GM21723 (cell line): ENCODE measurements around the gene MTARC1.

Experiments
- ATAC-seq: cut with Tn5 transposase; IDR thresholded peaks from one replicate; pipeline ENCODE4 v1.9.1; 2021; ENCODE audit warnings: mild to moderate bottlenecking, moderate library complexity; ENCODE audit not compliant: unreplicated experiment

MTARC1 gene

DNA sequence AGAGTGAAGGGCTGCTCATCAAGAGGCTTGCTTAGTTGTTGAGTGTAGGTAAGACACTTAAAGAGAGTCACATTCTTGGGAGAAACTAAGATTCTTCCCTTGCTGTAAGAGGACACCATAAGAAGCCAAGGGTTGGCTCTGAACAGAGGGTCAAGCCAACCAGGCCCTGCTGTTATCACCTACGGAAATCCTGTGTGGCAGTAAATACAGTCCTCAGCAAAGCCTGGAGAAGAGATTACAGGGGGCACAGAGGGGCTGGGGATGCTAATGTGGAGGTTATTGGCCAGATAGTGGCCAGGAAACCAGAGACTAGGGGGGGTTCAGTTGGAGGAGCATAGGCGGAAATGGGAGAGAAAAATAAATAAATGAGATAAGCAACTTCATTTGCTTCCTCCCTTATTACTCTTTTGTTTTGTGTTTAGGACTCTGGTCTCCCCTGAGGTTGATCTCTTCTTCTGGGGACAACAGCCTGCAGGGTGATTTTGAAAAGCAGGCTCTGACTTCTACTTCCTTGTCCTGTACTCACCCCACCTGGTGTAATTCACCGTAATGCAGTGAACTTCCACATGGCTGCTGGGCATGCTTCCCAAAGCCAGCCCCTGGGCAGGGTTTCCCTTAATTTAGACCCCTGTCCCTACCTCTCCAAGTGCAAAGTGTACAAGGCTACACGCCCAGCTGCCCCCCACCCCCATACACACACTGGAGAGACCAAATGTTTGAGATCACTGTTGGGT, 40.9 kb downstream of the MTARC1 start:
- ATAC-seq = no peak

DNA sequence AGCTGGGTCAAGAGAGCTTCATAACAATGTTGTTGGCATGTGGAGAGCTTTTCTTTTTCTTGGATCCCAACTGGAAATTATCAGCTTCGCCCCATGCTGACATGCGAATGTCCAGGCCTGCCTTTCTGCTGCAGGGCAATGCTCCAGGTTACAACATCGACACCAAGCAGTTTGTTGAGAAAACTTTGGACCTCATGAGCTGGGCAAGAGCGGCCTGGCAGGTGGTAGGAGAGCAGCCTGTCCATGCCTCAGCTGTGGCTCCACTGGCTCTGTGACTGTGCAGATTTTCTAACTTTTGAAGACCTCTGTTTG, 41.4 kb downstream of the MTARC1 start:
- no peak for ATAC-seq

DNA sequence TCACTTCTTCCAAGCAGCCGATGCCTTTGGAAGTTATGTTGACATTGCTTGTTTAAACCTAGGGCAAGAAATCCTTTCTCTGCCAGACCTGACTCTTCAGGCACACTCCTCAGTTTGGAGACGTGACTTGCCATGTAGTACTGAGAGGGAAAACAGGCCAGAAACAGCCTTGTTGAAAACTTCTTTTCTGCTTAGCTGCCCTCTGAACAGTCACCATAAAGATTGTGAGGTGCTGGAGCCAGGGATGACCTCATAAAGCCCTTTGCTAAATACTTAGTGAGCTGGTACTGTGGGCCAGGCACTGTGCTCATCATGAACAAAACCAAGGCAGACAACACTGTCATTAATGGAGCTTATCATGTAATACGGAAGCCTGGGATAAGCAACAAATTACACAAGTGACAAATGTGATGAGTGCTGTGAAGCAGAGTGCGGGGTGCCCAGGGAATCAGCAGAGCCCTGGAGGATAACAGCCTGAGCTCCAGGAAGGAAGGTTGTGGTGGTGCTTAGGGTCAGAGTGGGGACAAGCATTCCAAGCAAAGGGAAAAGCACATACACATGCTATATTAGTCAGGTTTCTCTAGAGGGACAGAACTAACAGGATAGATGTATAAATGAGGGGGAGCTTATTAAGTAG, 42.4 kb downstream of the MTARC1 start:
- ATAC-seq = no peak

DNA sequence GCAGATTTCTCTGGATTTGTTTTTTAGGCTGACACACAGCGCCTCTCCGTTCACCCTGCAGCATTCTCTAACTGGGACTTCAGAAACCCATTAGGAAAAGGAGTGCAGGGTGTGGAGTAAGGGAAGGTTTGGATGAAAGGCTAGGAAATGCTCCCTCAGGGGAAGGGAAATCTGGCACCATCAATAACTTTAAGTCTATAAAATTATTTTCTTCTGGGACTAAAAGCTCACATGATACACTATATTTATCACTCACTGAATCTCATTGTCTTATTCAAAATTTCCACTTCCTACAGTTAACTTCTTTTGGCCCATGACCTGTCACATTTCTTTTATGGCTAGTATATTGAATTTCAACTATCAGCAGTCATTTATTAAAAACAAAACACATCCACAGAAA, 46.7 kb downstream of the MTARC1 start:
- no peak for ATAC-seq

DNA sequence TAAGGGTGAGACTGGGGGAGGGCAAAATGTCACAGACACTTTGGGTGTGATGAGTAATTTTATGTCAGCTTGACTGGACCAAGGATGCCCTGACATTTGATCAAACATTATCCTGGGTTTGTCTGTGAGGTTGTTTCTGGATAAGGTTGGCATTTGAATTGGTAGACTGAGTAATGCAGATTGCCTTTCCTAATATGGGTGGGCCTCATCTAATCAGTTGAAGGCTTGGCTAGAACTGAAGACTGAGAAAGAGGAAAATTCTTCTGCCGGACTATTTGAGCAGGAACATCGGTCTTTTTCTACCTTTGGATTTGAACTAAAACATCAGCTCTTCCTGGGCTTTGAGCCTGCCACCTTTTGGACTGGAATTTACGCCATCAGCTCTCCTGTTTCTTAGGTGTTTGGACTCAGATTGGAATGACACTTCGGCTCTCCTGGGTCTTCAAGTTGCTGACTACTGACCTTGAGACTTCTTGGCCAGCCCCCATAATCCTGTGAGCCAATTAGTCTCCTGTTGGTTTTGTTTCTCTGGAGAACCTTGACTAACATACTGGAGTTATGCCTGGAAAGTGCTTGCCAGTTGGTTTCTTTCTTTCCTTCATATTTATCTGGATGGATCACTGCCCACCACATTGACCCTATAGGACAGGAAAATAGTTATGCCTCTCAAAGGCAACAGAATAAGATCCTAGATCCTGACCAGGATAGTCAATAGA, 47.6 kb downstream of the MTARC1 start:
- ATAC-seq = no peak
